Activated naive CD8-positive, alpha-beta T cell (primary cell): Measurements from ENCODE around the gene TEPSIN.
A peak's percentile ranks its signal among the peaks of the same experiment; 100 is the strongest.

ENCODE experiments used
- H3K27ac Mint-ChIP-seq: one replicate; pipeline ENCODE4 v1.8.0; 2021; ENCODE audit warnings: mixed read lengths
- H3K27me3 Mint-ChIP-seq: one replicate; pipeline ENCODE4 v1.8.0; 2021; ENCODE audit warnings: mixed read lengths
- H3K36me3 Mint-ChIP-seq: one replicate; pipeline ENCODE4 v1.8.0; 2021; ENCODE audit warnings: mixed read lengths
- H3K4me1 Mint-ChIP-seq: one replicate; pipeline ENCODE4 v1.8.0; 2021; ENCODE audit warnings: low read depth, mixed read lengths
- H3K4me3 Mint-ChIP-seq: one replicate; pipeline ENCODE4 v1.8.0; 2021; ENCODE audit warnings: mild to moderate bottlenecking, mixed read lengths
- H3K9me3 Mint-ChIP-seq: one replicate; pipeline ENCODE4 v1.8.0; 2021; ENCODE audit warnings: low read depth, mixed read lengths

The TEPSIN gene

DNA sequence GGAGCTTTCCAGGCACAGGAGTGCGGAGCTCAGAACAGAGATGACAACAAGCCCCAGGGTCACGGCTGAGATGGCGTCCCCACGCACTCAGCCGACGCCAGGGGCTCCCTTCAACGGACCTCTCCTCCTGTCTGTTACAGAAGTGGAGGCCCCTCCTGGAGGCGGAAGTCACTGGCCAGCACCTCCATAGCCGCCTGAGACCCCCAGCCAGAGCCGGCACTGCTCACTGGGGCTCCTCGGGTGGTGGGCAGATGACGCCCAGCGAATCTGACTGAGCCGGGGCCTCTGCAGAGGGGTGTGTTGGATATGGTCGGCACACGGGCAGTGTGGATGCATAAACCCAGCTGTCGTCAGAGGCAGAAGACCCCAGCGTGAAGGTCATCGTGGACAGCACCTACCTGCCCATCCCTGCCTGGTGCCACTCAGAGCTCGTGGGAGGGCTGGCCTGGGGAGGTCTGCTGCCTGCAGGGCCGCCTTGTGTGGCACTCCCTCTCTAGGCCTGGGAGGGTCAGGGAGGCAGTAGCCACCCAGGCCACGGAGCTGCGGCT lies 20.3 kb upstream of the TEPSIN start:
- Mint-ChIP-seq H3K27ac (no peak overlapping the region), H3K4me3 (no peak overlapping the region), H3K4me1 (no peaks in the 10 kb centered on the region), H3K9me3 (no peaks in the 10 kb centered on the region), H3K27me3 (no peaks in the 10 kb centered on the region), H3K36me3 (no peaks in the 10 kb centered on the region)

DNA sequence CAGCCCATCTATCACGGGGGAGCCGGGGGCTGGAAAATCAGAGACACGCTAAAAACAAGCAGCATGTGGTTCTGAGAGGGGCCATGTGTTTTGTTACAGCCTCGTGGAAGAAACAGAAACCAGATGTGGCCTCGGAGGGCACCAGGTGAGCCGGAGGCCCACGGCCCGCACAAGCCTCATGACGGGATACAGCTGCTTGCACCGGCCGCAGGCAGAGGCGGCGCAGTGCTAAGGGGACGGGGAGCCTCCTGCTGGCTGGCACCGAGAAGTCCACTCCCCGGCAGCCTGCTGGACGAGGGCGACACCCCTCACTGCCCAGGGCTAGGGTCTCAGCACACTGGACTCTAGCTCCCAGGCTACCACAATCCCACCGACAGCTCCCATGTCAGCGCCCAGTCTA lies 19.4 kb upstream of the TEPSIN start:
- no peak overlapping the region for H3K27ac Mint-ChIP-seq
- no peaks in the 10 kb centered on the region for H3K27me3 Mint-ChIP-seq
- H3K9me3 Mint-ChIP-seq: no peaks in the 10 kb centered on the region
- H3K4me1 Mint-ChIP-seq: peaks cover 7% of the 10 kb centered on the region
- peaks cover 2% of the 10 kb centered on the region for H3K36me3 Mint-ChIP-seq
- no peak overlapping the region for H3K4me3 Mint-ChIP-seq

DNA sequence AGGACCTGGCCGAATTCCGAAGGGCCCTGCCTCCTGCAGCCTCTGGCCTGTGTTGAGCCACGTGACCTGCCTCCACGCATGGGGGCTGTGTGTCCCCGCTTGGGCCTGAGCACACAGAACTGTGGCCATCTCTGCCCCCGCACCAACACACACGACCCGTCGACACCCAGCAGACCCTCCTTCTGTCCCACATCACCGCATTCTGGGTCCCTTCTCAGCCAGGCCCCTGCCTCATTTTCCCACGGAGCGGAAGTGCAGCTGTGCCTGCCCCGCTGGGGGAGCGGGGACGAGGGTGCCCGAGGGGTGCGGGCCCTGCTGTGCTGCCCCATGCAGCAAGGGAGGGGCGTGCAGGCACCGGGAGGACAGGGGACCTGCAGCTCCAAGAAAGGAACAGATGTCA lies 18.7 kb upstream of the TEPSIN start:
- H3K36me3 Mint-ChIP-seq: peaks cover 5% of the 10 kb centered on the region
- no peak overlapping the region for H3K4me3 Mint-ChIP-seq
- H3K27ac Mint-ChIP-seq: no peak overlapping the region
- no peaks in the 10 kb centered on the region for H3K9me3 Mint-ChIP-seq
- no peaks in the 10 kb centered on the region for H3K27me3 Mint-ChIP-seq
- H3K4me1 Mint-ChIP-seq: peaks cover 10% of the 10 kb centered on the region

DNA sequence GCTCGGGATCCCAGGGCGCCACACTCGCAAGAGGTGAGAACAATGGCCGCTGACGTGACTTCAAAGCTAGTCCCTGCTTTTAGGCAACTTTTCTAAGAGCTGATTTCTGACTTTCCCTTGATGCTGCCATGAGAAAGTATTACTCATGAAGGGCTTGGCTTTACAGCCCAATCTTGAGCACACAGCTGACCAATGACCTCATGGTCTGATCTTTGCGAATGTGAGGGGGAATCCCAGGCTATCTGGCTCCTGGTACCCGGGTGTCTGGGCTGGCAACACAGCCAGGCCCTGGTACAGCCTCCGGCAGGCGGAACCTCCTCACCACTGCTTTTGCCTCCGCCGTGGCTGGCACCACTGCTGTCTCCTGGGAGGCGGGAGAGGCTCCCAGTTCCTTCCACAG lies 17.8 kb upstream of the TEPSIN start:
- Mint-ChIP-seq H3K4me1 (peaks cover 10% of the 10 kb centered on the region), H3K27me3 (no peaks in the 10 kb centered on the region), H3K9me3 (no peaks in the 10 kb centered on the region), H3K27ac (no peak overlapping the region), H3K4me3 (no peak overlapping the region), H3K36me3 (peaks cover 5% of the 10 kb centered on the region)

DNA sequence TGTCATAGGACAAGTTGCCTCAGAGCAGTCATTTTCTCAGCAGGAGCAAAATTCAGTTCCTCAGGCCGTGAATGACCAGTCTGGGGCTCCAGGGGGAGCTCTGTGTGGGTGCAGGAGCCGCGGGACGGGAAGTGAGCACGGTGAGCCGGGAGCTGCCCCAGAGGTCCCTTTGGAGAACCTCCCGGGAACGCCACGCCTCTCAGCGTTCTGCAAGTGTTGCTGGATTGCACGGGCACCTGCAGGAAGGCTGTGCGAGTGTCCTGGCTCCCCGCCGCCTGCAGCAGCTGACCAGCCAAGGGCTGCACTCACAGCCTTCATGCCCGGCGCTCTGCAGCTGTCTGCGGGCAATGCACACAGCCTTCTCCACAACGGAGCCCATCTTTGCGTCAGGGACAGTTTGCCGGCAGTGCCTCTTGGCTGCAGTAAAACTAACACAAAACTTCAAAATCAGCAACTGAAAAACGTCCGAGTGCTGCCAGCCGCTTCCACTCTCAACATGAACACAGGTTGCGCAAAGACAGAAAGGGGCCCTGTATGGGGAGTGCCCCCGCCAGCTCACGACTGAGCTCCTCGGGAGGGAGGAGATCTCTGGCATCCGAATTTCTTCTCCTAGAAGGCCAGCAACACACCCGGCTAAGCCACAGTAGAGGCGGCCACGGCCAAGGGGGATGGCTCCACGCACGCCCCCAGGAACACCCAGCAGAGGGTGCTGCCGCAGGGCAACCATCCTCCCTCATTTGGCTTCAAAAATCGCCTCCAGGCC lies 16.3 kb upstream of the TEPSIN start:
- Mint-ChIP-seq H3K4me1 (peaks cover 12% of the 10 kb centered on the region), H3K9me3 (no peaks in the 10 kb centered on the region), H3K4me3 (no peak overlapping the region), H3K27me3 (no peaks in the 10 kb centered on the region), H3K27ac (no peak overlapping the region), H3K36me3 (peaks cover 5% of the 10 kb centered on the region)

DNA sequence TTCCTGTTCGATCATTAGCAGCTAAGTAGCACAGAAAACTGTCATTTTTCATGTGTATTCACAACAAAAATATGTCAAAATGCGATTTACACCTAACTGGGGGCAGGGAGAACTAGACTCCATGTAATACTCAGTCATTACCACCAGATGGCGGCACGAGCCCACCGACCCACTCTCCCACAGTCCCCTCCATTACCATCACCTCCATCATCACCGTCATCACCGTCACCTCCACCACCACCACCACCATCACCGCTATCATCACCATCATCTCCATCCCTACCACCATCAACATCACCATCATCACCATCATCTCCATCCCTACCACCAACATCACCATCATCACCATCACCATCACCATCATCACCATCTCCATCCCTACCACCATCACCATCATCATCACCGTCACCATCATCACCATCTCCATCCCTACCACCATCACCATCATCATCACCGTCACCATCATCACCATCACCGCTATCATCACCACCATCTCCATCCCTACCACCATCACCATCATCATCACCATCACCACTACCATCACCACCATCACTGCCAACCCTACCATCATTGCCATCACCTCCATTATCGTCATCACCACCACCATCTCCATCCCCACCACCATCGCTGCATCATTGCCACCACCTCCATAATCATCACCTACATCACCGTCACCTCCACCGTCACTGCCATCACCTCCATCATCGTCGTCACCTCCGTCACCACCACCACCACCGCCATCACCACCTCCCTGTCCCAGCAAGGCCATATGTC lies 14.7 kb upstream of the TEPSIN start:
- H3K9me3 Mint-ChIP-seq: no peaks in the 10 kb centered on the region
- H3K27ac Mint-ChIP-seq: peak overlapping the region; percentile 46
- peaks cover 5% of the 10 kb centered on the region for H3K36me3 Mint-ChIP-seq
- H3K27me3 Mint-ChIP-seq: no peaks in the 10 kb centered on the region
- peaks cover 14% of the 10 kb centered on the region for H3K4me1 Mint-ChIP-seq
- peak overlapping the region; percentile 33 for H3K4me3 Mint-ChIP-seq

DNA sequence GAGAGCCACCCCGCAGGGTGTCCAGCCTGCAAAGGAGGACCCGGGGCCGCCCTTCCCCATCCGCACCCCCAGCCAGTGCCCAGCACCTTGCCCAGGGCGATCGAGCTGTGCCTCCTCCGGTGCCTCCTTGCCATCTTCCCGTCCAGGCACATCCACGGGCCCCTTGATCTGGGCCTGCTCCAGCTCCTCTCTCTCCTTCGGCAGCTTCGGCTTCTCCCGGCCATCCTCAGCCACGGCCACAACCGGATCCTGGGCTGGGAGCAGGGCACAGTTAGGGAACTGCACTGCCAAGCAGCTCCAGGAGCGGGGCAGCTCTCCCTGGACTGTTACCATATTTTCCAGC lies 14.1 kb upstream of the TEPSIN start:
- peak overlapping the region; percentile 30 for H3K27ac Mint-ChIP-seq
- peaks cover 5% of the 10 kb centered on the region for H3K36me3 Mint-ChIP-seq
- no peaks in the 10 kb centered on the region for H3K27me3 Mint-ChIP-seq
- H3K9me3 Mint-ChIP-seq: no peaks in the 10 kb centered on the region
- no peak overlapping the region for H3K4me3 Mint-ChIP-seq
- peaks cover 14% of the 10 kb centered on the region for H3K4me1 Mint-ChIP-seq

DNA sequence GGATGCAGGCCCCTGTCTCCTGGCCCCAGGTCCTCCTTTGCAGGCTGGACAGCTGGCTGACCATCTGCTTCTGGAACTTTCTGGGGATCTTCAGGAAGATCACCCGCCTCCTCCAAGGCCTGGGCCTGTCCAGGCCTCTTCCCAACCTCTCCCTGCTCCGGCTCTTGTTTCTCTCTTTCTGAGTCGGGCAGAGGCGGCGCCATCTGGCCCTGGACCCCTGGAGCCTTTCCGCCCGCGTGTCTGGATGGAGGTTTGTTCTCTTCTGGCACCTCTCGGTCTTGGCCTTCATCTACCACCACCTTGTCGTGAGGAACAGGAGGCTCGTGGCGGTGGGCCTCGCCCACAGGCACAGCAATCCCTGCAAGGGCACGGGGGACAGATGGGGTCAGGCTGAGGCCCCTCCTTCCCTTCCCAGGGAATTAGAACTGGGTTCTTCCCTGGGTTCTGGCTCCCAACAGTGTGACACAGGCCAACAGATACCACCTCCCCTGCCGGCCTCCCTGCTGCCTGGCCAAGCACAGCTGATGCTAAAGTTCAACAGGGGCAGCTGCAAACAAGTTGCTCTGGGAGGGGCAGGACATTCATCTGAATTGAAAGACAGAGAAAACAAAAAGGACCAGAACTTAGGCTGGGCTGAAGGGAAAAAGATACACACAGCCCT lies 13.6 kb upstream of the TEPSIN start:
- Mint-ChIP-seq H3K9me3 (no peaks in the 10 kb centered on the region), H3K36me3 (peaks cover 5% of the 10 kb centered on the region), H3K4me1 (peaks cover 14% of the 10 kb centered on the region), H3K27me3 (no peaks in the 10 kb centered on the region), H3K27ac (no peak overlapping the region), H3K4me3 (no peak overlapping the region)

DNA sequence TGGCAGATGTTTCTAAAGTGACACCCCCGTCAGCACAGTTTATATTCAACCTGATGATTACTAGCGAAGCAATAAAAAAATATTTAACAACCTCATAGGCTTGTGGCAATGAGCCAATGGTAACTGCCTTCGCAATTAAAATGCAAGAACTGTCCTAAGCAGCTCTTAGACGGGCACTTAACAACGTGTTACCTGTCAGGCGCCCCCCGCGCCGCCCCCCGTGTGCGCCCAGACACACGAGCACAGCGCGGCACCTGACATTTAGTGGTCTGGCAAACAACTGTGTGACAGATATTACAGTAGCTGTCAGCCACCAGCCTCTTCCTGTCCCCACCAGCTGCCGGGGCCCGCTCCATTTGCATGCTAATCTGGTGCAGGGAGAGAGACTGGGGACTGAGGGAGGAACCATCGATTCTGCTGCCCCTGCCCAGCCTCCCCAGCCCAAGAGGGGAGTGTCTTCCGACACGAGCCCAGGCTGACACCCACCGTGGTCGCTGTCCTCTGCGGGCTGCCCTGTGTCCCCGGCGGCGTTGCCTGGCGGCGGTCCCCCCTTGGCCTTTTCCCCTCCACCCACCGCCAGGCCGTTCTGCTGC lies 12.9 kb upstream of the TEPSIN start:
- H3K4me3 Mint-ChIP-seq: peak overlapping the region; percentile 10

DNA sequence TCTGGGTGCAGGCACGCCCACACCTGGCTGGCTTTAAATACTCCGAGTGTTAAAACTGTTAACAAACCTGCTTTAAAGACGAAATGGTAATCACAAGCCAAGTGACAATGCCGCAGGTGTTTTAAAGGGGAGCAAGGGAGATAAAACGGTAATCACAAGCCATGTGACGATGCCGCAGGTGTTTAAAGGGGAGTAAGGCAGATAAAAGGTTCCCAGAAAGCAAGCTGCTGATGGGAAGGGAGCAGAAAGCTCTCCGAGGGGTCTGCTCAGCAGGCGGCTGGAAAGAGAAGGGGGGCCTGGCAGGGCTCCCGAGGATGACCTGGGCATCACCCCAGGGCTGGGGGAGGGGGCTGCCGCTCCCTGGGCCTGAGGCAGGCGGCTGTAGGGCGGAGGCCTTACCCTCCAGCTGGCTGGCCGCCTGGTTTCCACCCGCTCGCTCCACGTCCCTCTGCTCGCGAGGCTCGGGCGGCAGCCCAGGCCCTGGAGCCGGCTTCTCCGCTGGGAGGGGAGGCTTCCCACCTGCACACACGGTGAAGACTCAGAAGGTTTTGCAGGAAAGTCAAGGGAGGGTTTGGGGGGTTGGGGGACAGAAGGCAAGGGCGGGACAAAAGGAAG lies 12.3 kb upstream of the TEPSIN start:
- Mint-ChIP-seq H3K27ac (no peak overlapping the region), H3K36me3 (peaks cover 5% of the 10 kb centered on the region), H3K27me3 (no peaks in the 10 kb centered on the region), H3K4me1 (peaks cover 14% of the 10 kb centered on the region), H3K9me3 (no peaks in the 10 kb centered on the region), H3K4me3 (peak overlapping the region; percentile 10)

More for the DNA sequence above, 12.9 kb upstream of the TEPSIN start:
- no peaks in the 10 kb centered on the region for H3K9me3 Mint-ChIP-seq
- no peak overlapping the region for H3K27ac Mint-ChIP-seq
- peaks cover 5% of the 10 kb centered on the region for H3K36me3 Mint-ChIP-seq
- H3K4me1 Mint-ChIP-seq: peaks cover 14% of the 10 kb centered on the region
- no peaks in the 10 kb centered on the region for H3K27me3 Mint-ChIP-seq

DNA sequence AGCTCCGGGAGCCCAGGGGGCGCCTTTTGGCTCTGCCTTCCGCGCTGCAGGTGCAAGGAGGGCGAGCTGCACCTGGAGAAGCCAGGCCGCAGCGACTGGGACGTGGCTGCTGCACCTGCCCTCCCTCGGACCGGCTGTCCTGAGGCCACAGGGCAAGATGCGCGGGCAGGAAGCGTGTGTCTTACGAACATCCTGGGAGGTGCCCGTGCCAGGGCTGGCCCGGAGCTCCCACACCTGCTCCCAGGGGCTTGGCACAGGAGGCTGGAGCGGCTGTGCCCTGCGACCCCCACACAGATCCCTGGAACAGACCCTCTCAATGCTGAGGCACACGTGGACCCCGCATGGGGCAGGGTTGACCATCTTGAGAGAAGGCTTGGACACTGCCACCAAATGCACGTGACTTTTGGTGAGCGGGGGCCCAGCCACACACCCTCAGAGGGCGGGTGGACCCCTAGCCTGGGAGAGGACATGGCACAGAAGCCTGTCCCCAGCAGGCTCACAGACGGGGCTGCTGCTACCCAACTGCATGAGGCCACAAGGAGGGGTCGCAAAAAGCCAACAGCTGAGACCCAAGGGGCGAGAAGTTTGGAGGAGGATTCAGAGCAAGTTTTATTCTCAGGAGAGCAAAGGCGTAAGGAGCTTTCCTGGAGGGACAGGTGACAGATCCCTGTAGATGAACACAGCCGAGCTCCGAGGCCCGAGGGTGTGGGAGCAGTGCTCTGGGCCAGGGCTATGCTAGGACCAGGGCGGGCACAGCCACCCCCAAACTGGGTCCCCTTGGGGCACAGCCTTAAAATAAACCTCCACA lies 11.6 kb upstream of the TEPSIN start:
- Mint-ChIP-seq H3K9me3 (no peaks in the 10 kb centered on the region), H3K4me3 (peak overlapping the region; percentile 10), H3K36me3 (peaks cover 5% of the 10 kb centered on the region), H3K27me3 (no peaks in the 10 kb centered on the region), H3K27ac (no peak overlapping the region), H3K4me1 (peaks cover 14% of the 10 kb centered on the region)

DNA sequence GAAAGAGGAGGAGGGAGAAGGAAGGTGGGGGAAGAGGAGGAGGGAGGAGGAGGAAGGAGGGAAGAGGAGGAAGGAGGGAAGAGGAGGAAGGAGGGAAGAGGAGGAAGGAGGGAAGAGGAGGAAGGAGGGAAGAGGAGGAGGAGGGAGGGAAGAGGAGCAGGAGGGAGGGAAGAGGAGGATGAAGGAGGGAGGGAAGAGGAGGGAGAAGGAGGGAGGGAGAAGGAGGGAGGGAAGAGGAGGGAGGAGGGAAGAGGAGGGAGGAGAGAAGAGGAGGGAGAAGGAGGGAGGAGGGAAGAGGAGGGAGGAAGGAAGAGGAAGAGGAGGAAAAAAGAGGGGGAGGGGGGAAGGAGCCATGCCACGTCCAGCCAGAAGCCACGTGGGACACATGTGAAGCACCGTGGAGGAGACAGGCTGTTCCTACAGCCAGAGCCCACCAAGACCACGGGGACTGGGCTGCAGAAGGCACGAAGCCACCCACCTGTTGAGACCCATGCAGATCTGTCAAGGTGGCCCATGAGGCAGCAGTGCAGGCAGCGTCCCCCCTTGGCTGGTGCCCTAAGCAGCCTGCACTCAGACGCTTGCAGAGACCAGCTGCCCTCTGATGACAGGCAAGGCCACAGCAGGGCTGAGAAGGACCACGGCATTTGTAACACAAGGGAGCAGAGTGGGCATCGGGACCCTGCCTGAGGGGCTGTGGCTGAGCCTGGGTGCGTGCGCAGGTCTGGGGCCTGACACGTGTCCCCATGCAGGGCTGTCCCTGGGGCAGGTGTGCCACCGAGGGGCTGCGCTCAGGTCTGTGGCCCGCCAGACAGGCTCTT lies 10.6 kb upstream of the TEPSIN start:
- no peaks in the 10 kb centered on the region for H3K9me3 Mint-ChIP-seq
- H3K4me3 Mint-ChIP-seq: no peak overlapping the region
- no peaks in the 10 kb centered on the region for H3K27me3 Mint-ChIP-seq
- peaks cover 14% of the 10 kb centered on the region for H3K4me1 Mint-ChIP-seq
- peaks cover 5% of the 10 kb centered on the region for H3K36me3 Mint-ChIP-seq
- H3K27ac Mint-ChIP-seq: no peak overlapping the region

DNA sequence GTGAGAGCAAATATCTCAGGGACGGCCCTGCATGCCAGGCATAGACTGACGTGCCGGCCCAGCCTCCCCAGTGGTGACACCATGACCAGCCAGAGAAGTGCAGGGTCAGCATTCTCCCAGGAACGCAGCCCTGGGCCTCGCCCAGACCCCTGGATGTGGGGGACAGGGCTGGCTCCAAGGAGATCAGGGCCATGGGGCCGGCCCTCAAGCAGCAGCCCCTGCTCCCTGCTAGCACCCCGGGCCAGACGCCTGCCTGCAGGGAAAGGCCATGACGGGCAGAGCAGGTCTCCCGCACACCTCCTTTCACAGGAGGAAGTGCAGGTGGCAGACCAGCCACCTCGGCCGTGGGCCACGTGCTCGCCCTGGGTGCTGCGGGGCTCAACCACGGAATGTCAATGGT lies 9.8 kb upstream of the TEPSIN start:
- Mint-ChIP-seq H3K9me3 (no peaks in the 10 kb centered on the region), H3K27ac (no peak overlapping the region), H3K4me1 (peaks cover 11% of the 10 kb centered on the region), H3K36me3 (peaks cover 5% of the 10 kb centered on the region), H3K27me3 (no peaks in the 10 kb centered on the region), H3K4me3 (no peak overlapping the region)
